ENCODE measurements around the gene ATXN7L3.

ATXN7L3 gene

DNA sequence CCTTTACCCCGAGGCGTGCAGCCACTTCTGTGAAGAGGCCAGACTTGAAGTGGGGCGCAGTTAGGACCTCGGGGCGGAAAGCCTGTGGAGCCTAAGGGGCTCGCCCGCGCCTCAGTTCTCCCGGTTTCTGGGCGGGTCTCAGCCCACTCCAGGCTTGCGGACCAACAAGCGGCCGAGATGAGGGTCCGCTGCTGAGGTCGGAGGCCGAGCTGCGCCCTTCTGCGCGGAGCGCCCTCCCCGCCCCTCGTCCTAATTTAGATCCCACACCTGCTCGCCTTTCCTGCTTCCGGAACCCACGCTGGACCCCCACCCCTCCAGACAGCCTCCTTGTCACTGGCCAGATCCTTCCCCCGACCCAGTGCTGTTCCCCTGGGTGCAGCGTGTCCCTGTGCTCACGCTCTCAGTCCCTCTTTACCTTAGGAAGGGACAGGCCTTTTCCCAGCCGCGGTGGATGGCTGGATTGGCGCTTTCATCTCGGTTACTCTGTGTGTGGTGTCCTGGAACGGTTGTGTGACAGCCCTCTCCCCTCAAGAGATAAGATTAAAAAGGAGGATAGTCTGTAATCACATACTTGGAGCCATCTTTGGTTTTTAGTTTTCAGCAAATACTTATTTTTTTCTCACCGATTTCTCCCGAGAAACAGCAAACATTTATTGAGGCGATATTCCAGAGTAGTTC is 933 bp upstream of the ATXN7L3 start:
- DNase-seq (ENCODE audit: low spot score) = no peak

DNA sequence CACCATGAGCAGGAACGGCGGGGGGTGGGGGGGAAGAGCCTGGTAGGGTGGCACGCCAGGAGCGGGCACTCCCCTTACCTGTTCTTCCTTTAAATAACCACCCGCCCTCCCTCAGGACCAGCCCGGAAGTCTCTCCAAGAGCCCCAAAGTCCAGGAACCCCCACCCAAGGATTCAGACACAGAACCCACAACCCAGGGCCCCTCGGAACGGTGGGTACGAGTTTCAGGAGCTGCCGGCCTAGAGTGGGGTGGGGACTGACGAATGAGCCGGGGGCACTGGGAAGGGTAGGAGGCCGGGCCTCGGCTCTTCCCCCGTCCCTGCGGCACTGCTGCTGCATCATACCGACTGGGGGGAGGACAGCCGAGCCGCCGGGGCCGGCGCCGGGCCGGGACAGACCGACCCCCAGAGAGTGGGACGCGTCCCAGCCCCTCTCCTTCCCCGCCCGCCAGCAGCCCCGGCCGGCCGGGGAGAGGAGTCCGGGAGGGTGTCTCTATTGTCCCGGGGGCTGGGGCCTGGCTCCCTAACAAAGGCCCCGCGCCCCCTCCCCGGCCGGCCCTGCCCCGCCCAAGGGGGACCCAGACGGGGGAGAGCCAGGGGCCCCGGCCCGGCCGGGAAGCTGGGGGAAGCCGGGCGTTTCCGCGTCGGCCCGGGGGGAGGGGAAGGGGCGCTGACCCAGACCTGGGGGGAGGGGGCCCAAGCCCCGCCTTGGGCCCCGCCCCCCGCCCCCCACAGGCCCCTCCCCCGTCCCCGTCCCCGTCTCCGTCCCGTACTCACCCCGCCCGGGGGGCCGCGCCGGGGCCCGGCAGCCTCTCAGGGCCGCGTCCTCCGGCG is 747 bp downstream of the ATXN7L3 start:
- DNase-seq (ENCODE audit: low spot score) = peak; percentile 87

DNA sequence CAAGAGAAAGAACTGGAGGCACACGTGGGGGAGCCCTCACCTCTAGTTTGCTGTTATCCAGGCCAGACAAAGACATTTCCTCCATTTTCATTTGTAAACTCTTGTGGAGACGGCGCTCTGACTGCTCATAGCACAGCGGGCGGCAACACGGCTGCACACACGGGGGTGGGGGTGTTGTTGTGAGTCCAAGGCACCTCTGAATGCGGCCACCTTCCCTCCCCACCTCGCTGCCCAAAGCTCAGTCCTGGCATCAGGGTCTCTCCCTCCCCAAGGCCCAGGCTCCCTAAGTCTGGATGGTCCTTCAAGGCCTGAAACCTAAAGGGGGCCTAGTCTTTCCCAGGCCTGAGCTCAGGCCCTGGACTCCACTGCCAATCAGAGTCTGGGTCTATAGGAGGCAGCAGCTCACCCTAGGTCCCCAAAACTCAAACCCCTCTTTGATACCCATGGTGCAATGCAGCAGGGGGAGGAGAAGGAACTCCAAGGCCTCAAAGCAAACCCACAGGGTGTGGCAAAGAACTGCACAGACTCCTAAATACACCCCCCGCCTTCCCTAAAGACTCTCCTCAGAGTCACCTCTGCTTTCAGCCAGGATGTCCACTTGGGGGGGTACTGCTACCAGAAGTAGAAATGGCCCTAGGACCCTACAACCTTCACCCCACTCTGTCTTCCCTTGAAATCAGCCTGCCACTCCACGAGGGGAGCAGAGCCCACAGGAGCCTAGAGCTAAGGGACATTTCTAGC is 1.5 kb downstream of the ATXN7L3 start:
- peak; percentile 69 for DNase-seq (ENCODE audit: low spot score)

DNA sequence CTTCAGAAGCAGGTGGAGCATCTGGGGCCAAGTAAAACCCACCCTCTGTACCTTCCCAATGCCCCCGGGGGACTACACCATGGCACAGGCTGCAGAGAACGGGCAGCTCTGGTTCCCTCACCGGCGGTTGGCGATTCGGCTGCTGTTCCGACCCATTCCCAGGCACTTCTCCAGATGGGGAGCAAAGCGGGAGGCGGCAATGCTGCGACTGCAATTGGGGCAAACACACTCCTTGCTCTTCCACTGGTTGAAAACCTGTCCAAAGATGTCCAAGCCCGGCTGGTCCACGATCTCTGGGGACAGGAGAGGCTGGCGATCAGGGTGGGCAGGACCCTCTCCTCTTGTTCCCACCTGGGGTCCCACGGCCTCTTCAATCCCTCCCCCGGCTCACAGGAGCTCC is 2.6 kb downstream of the ATXN7L3 start:
- no peak for DNase-seq (ENCODE audit: low spot score)

DNA sequence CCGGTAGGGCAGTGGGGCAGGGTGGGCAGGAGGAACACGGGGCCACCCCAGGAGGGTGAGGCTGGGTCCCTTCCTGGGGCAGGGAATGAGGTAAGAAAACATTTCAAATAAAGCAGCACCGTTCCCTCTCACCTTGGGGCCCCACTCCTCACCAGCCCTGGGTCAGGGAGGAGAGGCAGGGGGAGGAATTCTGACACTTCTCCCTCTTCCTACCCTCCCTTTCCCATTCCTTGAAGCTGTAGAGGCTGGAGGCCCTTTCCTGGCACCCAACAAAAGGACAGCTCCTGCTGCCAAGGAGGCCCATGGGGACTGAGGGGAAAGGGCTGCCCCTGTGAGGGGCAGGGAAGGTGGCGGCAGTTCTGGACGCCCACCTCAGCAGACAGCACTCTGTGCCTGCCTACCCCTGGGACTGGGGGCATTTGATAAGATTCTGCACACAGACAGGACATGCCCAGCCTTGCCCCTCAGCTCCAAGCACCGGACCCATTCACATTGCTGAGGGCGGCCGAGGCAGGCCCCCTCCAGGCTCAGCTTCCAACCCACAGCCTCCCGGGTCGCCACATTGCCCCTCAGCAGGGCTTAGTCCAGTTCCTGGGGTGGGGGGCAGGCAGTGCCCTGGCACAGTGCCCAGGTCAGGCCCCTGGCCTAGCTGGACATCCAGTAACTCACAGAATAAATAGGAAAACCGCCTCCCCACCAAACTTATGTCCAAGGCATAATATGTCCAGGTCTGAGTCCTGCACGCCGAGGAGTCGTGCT is 6.2 kb downstream of the ATXN7L3 start:
- DNase-seq (ENCODE audit: low spot score) = no peak

DNA sequence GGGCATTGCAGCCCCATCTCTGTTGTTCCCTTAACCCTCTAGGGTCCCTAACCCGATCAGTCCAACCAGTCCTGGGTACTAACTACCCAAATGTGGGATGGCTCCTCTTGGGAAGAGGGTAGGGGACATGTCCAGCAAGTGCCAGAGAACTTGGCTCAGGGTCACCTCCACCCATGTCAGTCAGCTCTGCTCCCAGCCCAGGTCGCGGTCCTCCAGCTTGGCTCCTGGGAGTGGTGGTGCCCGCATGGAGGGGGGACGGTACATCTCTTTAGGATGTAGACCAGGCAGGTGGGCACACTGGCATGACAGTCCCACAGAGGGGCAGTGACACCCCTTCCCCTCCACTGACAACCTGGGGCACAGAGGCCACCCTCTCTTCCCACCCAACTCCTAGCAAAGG is 6.9 kb downstream of the ATXN7L3 start:
- DNase-seq (ENCODE audit: low spot score) = no peak

DNA sequence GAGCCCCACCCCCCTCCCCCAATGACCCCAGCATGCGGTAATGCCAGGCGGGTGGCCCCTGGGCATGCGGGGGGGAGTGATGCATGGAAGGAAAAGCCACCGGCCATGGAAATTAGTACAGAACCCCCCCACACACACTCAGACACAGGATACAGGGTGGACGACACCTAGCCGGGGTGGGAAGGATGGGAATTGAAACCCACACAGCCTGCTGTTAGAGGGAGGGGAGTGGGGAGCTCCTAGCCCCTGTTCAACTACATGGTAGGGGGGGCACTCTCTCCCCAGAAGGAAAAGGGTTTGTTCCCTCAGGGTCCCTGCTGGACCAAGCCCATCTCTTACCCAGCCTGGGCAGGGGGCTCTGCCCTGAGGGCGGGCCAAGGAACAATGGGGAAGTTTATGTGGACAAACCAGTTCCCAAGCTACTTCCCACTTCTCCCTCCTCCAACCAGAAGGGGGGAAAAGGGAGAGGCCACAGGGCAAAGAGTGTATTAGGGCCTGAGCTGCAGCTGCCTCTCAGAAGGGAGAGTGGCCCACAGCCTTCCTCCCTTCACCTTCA is 7.7 kb downstream of the ATXN7L3 start:
- DNase-seq (ENCODE audit: low spot score) = no peak

DNA sequence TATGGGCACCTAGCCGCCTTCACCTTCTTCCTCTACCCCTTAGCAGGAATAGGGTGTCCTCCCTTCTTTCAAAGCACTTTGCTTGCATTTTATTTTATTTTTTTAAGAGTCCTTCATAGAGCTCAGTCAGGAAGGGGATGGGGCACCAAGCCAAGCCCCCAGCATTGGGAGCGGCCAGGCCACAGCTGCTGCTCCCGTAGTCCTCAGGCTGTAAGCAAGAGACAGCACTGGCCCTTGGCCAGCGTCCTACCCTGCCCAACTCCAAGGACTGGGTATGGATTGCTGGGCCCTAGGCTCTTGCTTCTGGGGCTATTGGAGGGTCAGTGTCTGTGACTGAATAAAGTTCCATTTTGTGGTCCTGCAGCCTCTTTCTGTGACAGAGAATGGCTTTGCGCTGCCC is 8.3 kb downstream of the ATXN7L3 start:
- DNase-seq (ENCODE audit: low spot score) = no peak

DNA sequence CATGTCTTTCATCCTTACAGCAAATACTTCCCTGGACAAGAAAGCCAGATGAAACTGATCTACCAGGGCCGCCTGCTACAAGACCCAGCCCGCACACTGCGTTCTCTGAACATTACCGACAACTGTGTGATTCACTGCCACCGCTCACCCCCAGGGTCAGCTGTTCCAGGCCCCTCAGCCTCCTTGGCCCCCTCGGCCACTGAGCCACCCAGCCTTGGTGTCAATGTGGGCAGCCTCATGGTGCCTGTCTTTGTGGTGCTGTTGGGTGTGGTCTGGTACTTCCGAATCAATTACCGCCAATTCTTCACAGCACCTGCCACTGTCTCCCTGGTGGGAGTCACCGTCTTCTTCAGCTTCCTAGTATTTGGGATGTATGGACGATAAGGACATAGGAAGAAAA is 9.2 kb downstream of the ATXN7L3 start:
- no peak for DNase-seq (ENCODE audit: low spot score)

DNA sequence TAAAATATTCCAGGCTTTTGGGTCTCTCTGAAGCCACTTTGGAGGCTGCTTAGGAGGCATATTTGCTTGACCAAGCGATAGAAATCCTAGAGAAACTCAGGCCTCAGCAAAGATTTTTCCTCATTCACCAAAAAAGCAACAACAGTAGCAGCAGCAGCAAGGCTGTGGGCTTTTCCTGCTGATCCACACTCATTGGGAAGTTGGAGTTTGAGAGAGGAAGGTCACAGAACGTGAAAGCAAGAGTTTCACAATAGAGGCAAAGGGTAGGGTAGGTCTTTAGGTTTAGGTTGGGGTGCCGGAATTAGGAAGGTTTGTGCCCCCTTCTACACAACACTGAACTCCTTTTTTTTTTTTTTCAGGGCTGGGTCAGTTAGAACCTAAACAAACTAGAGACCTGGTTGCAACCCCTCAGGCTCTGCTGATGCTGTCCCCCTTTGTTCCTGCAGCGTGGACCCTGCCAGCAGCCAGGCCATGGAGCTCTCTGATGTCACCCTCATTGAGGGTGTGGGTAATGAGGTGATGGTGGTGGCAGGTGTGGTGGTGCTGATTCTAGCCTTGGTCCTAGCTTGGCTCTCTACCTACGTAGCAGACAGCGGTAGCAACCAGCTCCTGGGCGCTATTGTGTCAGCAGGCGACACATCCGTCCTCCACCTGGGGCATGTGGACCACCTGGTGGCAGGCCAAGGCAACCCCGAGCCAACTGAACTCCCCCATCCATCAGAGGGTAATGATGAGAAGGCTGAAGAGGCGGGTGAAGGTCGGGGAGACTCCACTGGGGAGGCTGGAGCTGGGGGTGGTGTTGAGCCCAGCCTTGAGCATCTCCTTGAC is 10.9 kb downstream of the ATXN7L3 start:
- no peak for DNase-seq (ENCODE audit: low spot score)

DNA sequence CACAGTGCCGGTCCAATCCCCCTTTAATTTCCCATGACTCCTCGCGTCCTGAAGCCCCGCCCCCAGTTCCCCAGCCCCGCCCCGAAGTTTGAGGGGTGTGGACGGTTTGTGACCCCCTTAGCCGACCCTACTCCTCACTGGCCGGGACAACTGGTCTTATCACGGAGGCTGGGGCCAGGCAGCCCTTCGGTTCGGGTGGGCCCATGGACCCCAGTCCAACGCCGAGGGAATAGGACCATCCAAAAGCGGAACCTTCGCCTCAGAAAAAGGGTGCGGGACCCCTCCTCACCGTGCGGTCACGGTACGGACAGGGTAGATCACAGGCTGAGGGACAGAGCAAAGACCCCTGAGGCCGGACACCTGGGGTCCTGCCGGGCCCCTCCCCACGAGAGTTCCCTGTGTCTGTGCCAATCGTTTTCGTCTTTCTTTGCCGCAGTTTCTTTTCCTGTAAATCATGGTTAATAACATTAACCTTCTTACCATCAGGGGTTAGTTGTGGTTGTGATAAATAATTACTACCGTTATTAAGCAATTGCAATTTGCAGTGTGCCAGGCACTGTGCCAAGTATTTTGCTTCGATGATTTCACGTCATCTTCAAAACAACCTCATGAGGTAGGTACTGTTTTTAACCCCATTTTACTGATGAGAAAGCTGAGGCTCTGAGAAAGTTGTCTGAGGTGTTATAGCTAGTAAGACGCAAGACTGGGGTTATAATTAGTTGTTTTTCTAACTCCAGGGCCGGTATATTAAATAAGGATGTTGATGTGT is 12.4 kb downstream of the ATXN7L3 start:
- no peak for DNase-seq (ENCODE audit: low spot score)

DNA sequence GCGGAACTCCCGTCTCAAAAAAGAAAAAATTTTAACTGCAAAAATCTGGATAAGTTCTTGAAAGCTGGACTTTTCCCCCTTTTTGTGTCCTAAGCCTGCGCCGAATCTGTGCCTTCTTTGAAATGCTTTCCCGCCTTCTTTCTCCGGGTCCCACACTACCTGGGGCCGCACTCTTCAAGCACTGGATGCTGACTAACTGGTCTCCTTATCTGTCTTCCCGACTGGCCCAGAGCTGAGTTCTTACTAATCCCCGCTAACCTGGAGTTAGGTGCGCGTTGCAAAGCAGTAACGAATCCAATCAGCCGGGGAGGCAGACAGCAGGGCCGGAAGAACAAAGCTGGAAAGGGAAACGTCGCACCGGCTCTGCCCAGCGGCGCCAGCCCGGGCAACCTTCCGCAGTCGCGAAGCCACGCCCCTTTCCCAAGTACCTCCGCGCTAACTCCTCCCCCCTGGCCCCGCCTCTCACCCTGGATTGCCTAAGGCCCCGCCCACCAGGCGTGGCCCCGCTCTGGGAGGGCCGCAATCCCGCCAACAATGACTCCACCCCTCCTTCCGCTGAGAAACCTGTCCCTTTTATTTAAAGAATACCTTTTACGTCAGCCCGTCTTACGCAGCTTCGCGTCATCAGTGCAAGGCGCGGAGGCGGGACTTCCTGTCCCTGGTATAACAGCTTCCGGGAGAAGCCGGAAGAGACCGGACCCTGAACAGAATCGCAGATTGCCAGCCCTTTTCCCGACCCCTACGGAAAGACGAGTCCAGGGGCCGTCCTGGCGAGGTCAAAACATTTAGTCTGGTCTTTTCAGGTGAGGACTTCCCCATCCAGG is 13.2 kb downstream of the ATXN7L3 start, which contains the start of gene TMUB2:
TSS of gene TMUB2 (plus strand) at position 666 of the 824 bp plus-strand sequence. CDS start 737 bp downstream, outside the sequence.
- peak; percentile 100 for DNase-seq (ENCODE audit: low spot score)

DNA sequence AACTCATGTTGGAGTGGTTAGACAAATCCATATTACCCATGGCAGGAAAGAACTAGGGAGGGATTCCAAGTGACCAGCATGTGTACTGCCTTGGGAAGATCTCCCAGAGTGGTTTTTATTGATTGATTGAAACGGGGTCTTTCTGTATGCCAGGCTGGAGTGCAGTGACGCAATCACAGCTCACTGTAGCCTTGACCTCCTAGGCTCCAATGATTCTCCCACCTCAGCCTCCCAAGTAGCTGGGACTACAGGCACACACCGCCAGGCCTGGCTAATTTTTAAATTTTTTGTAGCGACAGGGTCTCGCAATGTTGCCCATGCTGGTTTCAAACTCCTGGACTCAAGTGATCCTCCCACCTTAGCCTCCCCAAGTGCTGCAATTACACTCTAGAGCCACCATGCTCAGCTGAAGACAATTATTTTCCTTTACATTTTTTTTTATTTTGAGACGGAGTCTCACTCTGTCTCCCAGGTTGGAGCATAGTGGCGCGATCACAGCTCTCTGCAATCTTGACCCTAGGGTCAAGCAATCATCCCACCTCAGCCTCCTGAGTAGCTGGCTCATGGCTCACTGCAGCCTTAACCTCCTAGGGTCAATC is 15.4 kb downstream of the ATXN7L3 start:
- no peak for DNase-seq (ENCODE audit: low spot score)

DNA sequence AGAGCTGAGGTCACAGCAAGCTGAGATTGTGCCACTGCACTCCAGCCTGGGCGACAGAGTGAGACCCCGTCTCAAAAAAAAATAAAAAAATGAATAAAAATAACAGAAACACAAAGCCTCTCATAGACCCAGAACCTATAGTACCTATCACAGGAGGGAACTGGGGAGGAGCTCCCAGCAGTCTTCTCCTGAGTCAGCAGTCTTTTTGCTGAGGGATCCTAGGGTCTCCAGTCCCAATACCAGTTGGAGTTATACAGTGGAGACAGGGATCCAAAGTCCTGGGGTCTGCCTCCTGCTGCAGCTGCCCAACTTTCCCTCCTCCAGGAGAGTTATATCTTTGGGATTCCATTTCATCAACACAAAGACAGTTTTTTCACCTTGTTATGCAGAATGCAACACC is 16.7 kb downstream of the ATXN7L3 start:
- DNase-seq (ENCODE audit: low spot score) = no peak

DNA sequence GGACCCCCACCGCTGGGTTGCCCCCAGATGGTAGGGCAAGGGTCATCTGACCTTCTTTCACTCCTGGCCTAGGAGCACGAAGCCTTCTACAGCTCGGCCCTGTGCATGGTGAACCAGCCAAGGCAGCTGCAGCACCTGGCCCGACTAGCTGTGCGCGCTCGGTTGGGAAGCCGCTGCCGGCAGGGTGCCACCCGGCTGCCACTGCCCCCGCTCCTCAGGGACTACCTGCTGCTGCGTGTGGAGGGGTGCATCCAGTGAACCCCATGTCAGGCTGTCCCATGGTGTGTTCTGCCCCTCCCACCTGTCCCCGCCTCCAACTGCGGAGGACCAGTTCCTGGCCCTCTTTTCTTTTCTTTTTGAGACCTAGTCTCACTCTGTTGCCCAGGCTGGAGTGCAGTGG is 21.6 kb downstream of the ATXN7L3 start:
- no peak for DNase-seq (ENCODE audit: low spot score)

DNA sequence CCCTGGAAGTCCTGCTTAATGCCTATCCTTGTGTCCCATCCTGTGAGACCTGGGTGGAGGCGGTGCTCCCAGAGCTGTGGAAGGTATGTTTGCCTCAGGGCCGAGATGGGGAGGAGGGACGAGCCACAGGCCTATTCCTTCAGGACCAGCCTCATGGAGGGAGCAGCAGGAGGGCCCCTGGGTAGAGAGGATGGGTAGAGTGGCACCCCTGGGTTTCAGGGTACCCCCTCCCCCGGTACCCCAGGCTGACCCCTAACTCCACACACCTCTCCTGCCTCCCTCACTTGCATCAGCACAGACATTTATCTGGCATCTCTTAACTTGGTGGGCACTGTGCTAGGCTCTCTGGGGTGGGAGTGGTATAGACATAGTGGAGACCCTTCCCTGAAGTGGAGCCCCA is 22.0 kb downstream of the ATXN7L3 start:
- no peak for DNase-seq (ENCODE audit: low spot score)

DNA sequence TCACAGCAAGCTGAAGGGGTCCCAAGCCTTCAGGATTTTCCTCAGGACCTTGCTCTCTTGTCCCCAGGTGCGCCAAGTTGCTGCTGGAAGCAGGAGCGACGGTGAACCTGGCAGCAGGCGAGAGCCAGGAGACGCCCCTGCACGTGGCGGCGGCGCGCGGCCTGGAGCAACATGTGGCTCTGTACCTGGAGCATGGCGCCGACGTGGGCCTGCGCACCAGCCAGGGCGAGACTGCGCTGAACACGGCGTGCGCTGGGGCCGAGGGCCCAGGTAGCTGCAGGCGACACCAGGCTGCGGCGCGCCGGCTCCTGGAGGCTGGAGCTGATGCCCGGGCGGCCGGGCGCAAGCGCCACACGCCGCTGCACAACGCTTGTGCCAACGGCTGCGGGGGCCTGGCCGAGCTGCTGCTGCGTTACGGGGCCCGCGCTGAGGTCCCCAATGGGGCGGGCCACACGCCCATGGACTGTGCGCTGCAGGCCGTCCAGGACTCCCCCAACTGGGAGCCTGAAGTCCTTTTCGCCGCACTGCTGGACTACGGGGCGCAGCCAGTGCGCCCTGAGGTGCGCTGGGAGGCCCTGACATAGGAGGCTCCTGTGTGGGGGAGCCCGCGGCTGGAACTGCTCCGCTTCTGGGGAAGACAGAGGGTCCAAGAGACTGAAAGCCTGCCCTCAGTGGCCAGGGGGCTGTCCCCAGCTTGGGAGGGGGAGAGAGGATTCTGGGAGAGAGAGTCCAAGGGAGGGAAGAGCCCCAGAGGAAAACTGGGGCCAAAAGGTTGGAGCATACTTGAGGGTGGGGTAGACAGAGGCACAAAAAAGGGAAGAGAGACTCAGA is 22.8 kb downstream of the ATXN7L3 start:
- DNase-seq (ENCODE audit: low spot score) = no peak

DNA sequence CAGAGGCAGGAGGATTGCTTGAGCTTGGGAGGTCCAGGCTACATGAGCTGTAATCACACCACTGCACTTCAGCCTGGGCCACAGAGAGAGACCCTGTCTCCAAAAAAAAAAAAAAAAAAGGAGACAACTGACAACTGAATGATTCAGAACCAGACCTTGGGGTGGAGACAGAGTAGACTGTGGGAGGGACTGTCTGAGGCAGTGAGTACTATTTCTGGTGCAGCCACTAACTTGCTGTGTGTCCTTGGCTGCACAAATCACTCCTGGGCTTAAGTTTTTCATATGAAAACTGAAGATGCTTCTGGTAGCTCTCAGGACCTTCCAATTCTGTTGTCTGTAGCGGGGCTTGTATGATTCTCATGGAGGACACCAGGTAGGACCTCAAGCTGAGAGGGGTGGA is 23.4 kb downstream of the ATXN7L3 start:
- no peak for DNase-seq (ENCODE audit: low spot score)

Measured in AG08395 (cell line).